Astrocyte of the hippocampus (primary cell): ENCODE results near the gene FANK1.
"Not testable (repeated sequence)": the region's sequence is repeated elsewhere in the genome, so short reads cannot be mapped to it uniquely, and the experiment has no call there.

Source experiments
- DNase-seq: peaks from one replicate; pipeline ENCODE4 v3.0.0; 2011; ENCODE audit warnings: low read depth, low spot score

FANK1 gene

GRCh38 chr10:126021833-126022500 is 125.6 kb downstream of the FANK1 start:
- DNase-seq, result no peak

GRCh38 chr10:126022841-126023240 is 126.5 kb downstream of the FANK1 start:
- DNase-seq, result peak; percentile 15

GRCh38 chr10:126027692-126028091 is 131.3 kb downstream of the FANK1 start:
- DNase-seq, result no peak

GRCh38 chr10:126029999-126030398 is 133.6 kb downstream of the FANK1 start:
- DNase-seq, result no peak

- DNase-seq, result no peak
Measured at GRCh38 chr10:126034586-126034985, 138.2 kb downstream of the FANK1 start.

- no peak for DNase-seq
Measured at GRCh38 chr10:126036515-126036914, 140.2 kb downstream of the FANK1 start.

- no peak for DNase-seq
Measured at GRCh38 chr10:126037946-126038345, 141.6 kb downstream of the FANK1 start.

GRCh38 chr10:126041117-126041516 is 144.8 kb downstream of the FANK1 start:
- DNase-seq, result no peak

GRCh38 chr10:126041804-126042231 is 145.5 kb downstream of the FANK1 start:
- peak; percentile 78 for DNase-seq

- DNase-seq, result no peak
Measured at GRCh38 chr10:126042354-126042753, 146.0 kb downstream of the FANK1 start.

GRCh38 chr10:126042906-126043305 is 146.5 kb downstream of the FANK1 start:
- no peak for DNase-seq

GRCh38 chr10:126043389-126043788 is 147.0 kb downstream of the FANK1 start:
- no peak for DNase-seq

- DNase-seq, result no peak
Measured at GRCh38 chr10:126045861-126046260, 149.5 kb downstream of the FANK1 start.

GRCh38 chr10:126046831-126047230 is 150.5 kb downstream of the FANK1 start:
- DNase-seq, result no peak

- not testable (repeated sequence) for DNase-seq
Measured at GRCh38 chr10:126047749-126048148, 151.4 kb downstream of the FANK1 start.

- DNase-seq, result peak; percentile 37
Measured at GRCh38 chr10:126049759-126050700, 153.7 kb downstream of the FANK1 start.

- no peak for DNase-seq
Measured at GRCh38 chr10:126052171-126052570, 155.8 kb downstream of the FANK1 start.

GRCh38 chr10:126054191-126054590 is 157.8 kb downstream of the FANK1 start:
- DNase-seq, result no peak

GRCh38 chr10:126057494-126057893 is 161.1 kb downstream of the FANK1 start:
- no peak for DNase-seq

- DNase-seq, result no peak
Measured at GRCh38 chr10:126058104-126058503, 161.7 kb downstream of the FANK1 start.

GRCh38 chr10:126058507-126058906 is 162.1 kb downstream of the FANK1 start:
- DNase-seq, result no peak
